Hippocampal formation (tissue), 2 donors: ENCODE results near the gene TJAP1.

Experiments
- DNase-seq, 2 donors: peaks; one replicate each; lab custom pipeline; 2025; lab: John Stamatoyannopoulos, UW

The TJAP1 gene, protein sequence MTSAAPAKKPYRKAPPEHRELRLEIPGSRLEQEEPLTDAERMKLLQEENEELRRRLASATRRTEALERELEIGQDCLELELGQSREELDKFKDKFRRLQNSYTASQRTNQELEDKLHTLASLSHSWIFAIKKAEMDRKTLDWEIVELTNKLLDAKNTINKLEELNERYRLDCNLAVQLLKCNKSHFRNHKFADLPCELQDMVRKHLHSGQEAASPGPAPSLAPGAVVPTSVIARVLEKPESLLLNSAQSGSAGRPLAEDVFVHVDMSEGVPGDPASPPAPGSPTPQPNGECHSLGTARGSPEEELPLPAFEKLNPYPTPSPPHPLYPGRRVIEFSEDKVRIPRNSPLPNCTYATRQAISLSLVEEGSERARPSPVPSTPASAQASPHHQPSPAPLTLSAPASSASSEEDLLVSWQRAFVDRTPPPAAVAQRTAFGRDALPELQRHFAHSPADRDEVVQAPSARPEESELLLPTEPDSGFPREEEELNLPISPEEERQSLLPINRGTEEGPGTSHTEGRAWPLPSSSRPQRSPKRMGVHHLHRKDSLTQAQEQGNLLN

DNA sequence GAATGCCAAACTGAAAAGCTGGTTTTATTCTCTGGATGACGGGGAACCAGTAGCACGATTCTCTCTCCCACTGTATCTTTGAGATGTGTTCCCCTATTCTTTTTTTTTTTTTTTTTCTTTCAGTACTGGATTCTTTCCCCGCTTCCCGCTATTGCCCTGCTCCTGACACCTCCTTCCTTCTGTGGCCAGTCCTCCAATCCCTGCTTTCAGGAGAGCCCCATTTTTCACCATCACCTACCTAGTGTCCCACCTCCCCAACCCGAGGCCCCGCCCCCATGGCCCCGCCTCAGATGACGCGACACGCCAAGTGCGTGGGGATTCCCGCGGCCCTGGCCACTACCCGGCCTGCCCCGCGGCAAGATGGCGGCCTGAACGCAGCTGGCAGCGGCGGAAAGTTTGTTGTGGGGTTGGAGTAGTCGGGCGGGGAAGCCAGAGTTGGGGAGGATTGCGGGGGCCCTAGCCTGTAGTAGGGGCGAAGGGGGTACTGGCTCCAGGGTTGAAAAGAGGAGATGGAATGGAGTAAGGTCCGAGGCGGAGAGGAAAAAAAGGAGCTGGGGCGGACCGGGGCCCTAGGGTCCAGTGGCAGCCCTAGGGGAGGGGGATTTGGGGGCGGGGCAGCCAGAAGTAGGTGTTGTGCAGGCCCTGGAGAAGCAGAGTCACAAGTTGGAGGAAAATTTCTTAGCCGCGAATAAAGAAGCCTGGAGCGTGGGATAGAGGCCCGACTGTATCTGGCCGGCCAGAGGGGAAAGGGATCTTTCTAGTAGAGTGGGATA, at the start of gene TJAP1:
Gene TJAP1, plus strand, starts transcription at position 336 of the 773 bp plus-strand sequence. CDS start 21,432 bp downstream, outside the sequence.
- DNase-seq, result peak; percentile 77 to 88

DNA sequence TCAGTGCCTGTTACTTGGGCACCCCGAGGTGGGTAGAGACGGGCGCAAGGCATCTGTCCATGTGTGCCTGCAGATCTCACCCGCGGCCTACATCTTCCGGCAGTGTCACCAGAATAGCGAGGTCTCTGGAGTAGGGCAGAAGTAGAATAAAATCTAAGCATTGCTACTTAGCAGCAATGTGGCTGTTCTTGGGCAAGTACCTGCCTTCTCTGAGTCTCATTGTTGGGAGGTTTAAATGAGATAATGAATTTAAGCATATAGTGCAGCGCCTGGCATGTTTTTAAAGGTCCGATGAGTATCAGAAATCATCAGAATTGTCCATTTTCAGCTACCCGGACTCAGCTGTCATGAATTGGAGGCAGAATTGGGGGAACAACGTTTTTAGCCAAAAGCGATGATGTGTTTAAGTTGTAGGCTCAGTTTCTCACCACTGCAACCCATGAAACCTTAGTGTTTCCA, 49.2 kb upstream of the TJAP1 start:
- no peak for DNase-seq

GRCh38 chr6:43428874-43429273, 48.5 kb upstream of the TJAP1 start:
- no peak for DNase-seq

GRCh38 chr6:43432009-43432945, 45.1 kb upstream of the TJAP1 start:
- DNase-seq, result no peak

- no peak for DNase-seq
Observed at GRCh38 chr6:43433148-43433547, 44.2 kb upstream of the TJAP1 start.

- no peak for DNase-seq
Observed at GRCh38 chr6:43434001-43434840, 43.1 kb upstream of the TJAP1 start.

DNA sequence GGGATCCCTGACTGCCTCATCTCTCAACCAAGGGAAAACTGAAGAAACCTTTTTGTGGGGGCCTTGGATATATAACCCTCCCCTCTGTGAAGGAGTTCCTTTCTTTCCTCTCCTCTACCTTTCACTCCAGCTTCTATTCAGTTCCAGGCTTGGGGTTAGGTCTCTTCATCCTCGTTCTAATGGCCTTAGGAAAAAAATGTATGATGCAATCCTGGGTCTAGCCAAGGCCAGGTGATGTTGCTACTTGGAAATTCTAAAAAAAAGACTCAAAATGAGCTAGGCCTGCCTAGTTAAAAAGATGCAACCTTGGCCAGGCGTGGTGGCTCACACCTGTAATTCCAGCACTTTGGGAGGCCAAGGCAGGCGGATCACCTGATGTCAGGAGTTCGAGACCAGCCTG, 42.4 kb upstream of the TJAP1 start:
- DNase-seq, result no peak

- DNase-seq, result no peak
Observed at GRCh38 chr6:43435682-43436437, 41.5 kb upstream of the TJAP1 start.

DNA sequence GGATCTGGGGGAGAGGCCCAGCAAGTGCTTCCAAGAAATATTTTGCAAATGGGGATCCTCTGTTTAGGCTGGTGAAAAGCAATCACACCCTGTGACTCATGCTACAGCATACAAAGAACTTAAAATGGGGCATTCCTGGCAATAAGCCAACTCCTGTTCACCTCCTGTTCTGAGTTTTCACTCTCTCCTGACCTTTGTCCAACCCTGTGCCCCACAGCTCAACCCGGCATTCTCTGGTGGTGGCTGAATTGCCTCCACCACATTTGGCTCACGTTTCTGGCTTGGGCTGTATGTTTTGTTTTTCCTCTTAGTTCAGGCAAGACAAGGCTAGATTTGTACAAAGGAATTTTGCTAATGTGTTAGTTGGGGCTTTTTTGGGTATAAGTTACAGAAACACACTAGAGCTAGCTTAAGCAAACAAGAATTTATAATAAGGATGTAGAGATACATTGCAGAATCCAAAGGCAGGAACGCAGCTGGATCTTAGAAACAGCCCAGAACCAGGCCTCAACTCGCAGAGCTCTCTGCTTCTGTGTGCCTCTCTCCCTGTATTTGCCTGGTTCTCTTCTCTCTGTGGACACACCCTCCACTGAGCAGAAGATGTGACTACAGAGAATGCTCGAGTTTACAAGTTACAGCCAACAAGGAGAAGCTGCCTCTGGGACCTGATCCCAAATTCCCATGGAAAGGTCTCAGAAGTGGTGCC, 40.6 kb upstream of the TJAP1 start:
- DNase-seq, result no peak

- no peak for DNase-seq
Observed at GRCh38 chr6:43437700-43438099, 39.7 kb upstream of the TJAP1 start.

DNA sequence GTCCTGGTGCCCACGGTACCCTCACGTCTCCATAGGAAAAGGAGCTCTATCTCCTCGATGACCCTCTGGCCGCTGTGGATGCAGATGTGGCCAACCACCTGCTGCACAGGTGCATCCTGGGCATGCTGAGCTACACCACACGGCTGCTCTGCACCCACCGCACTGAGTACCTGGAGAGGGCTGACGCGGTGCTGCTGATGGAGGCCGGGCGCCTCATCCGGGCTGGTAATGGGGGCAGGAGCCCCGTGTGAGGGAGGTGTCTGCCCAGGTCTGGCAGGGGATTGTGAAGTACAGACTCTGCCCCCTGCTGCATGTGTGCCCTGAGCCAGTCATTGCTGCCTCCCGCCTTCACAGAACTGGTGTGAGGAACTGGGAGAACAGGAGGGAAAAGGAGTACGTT, 34.4 kb upstream of the TJAP1 start:
- DNase-seq, result no peak

DNA sequence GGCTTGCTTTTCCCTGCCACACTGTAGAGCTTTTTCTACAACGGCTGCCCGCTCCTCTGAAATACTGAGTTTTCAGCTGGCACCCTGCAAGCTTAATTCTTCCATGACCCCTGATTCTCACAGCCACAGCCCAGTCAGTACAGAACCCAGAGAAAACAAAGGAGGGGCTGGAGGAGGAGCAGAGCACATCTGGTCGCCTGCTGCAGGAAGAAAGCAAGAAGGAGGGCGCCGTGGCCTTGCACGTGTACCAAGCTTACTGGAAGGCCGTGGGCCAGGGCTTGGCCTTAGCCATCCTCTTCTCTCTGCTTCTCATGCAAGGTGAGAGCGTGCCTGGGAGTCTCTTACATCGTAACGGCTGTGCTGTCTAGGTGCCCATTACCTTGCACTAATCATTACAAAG, 33.3 kb upstream of the TJAP1 start:
- DNase-seq, result no peak

DNA sequence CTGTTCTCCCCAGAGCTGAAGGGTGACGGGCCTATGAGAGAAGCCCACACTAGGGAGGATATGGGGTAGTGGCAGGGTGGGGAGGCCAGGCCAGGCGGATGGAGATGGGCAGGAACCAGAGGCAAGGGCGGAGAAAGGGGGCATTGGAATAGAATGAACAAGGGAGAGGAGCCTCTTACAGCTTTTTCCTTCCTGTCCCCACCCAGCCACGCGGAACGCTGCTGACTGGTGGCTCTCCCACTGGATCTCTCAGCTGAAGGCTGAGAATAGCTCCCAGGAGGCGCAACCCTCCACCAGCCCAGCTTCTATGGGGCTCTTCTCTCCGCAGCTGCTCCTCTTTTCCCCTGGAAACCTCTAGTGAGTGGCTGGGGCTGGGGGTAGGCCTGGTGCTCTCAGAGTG, 32.8 kb upstream of the TJAP1 start:
- no peak for DNase-seq

- no peak for DNase-seq
Observed at GRCh38 chr6:43445576-43445975, 31.8 kb upstream of the TJAP1 start.

DNA sequence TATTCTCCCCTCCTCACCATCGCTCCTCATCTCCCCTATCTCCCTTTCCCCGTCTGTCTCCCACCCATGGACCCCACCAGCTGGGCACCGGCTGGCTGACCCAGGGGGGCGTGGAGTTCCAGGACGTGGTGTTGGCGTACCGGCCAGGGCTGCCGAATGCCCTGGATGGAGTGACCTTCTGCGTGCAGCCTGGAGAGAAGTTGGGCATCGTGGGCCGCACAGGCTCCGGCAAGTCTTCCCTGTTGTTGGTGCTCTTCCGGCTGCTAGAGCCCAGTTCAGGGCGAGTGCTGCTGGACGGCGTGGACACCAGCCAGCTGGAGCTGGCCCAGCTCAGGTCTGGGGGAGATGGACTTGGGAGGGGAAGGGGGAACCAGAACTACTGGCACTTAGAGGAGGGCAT, 29.8 kb upstream of the TJAP1 start:
- no peak for DNase-seq

DNA sequence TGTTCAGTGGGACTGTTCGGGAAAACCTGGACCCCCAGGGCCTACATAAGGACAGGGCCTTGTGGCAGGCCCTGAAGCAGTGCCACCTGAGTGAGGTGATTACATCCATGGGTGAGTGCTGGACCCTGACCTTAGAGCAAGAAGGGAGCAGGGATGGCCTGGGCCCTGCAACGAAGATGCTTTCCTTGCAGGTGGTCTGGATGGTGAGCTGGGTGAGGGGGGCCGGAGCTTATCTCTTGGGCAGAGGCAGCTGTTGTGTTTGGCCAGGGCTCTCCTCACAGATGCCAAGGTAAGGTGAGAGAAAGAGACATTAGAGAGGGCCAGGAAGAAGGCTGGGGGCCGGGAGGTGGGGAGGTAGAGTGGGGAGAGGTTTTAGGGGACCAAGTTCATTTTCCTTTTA, 28.5 kb upstream of the TJAP1 start:
- DNase-seq, result no peak

DNA sequence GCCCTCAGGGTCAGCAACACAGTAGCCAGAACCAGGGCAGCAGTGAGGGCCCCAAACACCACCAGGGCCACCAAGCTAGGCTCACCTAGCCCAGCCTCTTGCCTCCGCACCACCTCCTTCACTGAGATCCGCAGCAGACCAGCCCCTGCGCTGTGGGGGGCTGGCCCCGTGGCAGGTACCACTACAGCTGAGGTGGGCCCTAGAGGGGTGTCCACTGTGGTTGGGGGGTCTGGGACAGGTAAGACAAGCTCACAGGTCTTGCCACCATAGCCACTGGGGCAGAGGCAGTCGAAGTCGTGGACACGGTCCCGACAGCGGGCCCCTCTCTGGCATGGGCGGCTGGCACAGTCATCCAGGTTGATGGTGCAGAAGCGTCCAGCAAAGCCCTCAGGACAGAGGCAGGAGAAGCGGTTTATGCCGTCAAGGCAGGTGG, 26.7 kb upstream of the TJAP1 start:
- DNase-seq, result no peak

DNA sequence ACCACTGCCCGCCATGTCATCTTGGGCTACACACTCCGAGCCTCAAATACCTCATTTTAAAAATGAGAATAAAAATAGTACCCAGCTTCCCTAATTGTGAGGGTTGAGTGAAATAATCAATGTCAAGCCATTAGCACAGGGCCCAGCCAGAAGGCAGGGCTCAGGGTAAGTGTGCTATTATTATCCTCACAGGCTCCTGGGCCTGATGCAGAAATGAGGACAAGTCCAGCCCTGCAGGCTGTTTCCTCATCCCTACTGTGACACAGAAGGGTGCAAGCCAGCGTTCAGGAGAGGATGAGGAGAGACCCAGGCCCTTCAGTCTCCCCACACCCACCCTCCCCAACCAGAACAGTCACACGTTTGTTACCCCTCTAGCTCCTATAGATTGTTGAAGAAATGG, 26.0 kb upstream of the TJAP1 start:
- no peak for DNase-seq

DNA sequence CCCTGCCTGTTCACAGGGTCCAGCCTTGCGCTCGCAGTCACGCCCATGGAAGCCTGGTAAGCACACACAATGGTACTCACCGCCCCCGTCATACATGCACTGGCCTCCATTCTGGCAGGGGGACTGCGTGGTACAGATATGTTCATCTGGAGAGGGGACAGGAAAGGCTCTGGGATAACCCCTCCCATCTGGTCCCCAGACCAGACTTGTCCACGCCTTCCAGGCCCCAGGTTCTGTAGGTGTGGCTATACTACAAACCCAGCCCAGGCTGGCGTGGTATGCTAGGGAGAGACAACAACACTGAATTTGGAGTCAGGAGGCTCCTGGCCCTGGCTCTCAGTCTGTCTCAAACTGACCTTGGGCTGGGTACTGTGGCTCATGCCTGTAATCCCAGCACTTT, 25.4 kb upstream of the TJAP1 start:
- no peak for DNase-seq
